ENCODE results near the gene RSPH4A.
"Not testable (repeated sequence)": the region's sequence is repeated elsewhere in the genome, so short reads cannot be mapped to it uniquely, and the experiment has no call there.

RSPH4A gene
- total RNA-seq: 2.5 to 3.0 reads per million in 2 donors

GRCh38 chr6:116615937-116616736, at the start of gene RSPH4A:
Gene RSPH4A, plus strand, starts transcription at chr6:116616479. Its CDS starts 145 bp downstream, at chr6:116616624.
- DNase-seq: no peak

GRCh38 chr6:116568111-116568510, 48.2 kb upstream of the RSPH4A start:
- no peak for DNase-seq

GRCh38 chr6:116568821-116569755, 47.2 kb upstream of the RSPH4A start:
- DNase-seq: no peak

- DNase-seq: peak; percentile 97
These were observed 45.2 kb upstream of the RSPH4A start, which contains the start of gene RWDD1 for GRCh38 chr6:116570856-116571682. Gene RWDD1, plus strand, starts transcription at chr6:116571504. Its CDS starts 79 bp downstream, at chr6:116571583.

- no peak for DNase-seq
These were observed 44.6 kb upstream of the RSPH4A start for GRCh38 chr6:116571683-116572000.

GRCh38 chr6:116572162-116572561, 44.1 kb upstream of the RSPH4A start:
- no peak for DNase-seq

- no peak for DNase-seq
These were observed 41.1 kb upstream of the RSPH4A start for GRCh38 chr6:116575227-116575626.

- no peak for DNase-seq
These were observed 38.8 kb upstream of the RSPH4A start for GRCh38 chr6:116577486-116577885.

GRCh38 chr6:116578335-116578734, 37.9 kb upstream of the RSPH4A start:
- no peak for DNase-seq

GRCh38 chr6:116579143-116579542, 37.1 kb upstream of the RSPH4A start:
- DNase-seq: no peak

GRCh38 chr6:116580198-116580597, 36.1 kb upstream of the RSPH4A start:
- no peak for DNase-seq

- no peak for DNase-seq
These were observed 30.0 kb upstream of the RSPH4A start for GRCh38 chr6:116586276-116586675.

GRCh38 chr6:116586738-116587137, 29.5 kb upstream of the RSPH4A start:
- no peak for DNase-seq

- no peak for DNase-seq
These were observed 21.0 kb upstream of the RSPH4A start for GRCh38 chr6:116595247-116595646.

GRCh38 chr6:116596815-116597214, 19.5 kb upstream of the RSPH4A start:
- no peak for DNase-seq

GRCh38 chr6:116603916-116604315, 12.4 kb upstream of the RSPH4A start:
- not testable (repeated sequence) for DNase-seq

- DNase-seq: not testable (repeated sequence)
These were observed 11.4 kb upstream of the RSPH4A start for GRCh38 chr6:116604868-116605267.

- DNase-seq: no peak
These were observed 10.3 kb upstream of the RSPH4A start for GRCh38 chr6:116605935-116606334.

GRCh38 chr6:116611056-116611455, 5.2 kb upstream of the RSPH4A start:
- no peak for DNase-seq

GRCh38 chr6:116616737-116617053, 416 bp downstream of the RSPH4A start:
- no peak for DNase-seq

GRCh38 chr6:116624036-116624805, 7.9 kb downstream of the RSPH4A start:
- no peak for DNase-seq

GRCh38 chr6:116625872-116626271, 9.6 kb downstream of the RSPH4A start:
- no peak for DNase-seq

Measured in activated gamma-delta T cell (primary cell).